ENCODE measurements around the gene CAD.

CAD gene

DNA sequence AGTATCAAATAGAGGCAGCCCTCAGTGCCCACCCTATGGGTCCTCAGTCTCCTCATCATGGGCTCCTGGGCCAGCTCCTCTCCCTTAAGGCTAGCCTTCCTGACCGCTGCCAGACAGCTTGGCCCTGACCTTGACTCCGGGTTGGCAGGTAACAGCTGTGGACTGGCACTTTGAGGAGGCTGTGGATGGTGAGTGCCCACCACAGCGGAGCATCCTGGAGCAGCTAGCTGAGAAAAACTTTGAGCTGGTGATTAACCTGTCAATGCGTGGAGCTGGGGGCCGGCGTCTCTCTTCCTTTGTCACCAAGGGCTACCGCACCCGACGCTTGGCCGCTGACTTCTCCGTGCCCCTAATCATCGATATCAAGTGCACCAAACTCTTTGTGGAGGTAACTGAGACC lies 19.0 kb downstream of the CAD start:
- Histone ChIP-seq H3K4me1 (ENCODE audit: control extremely low read depth in 1 of 4, control insufficient read depth in 4 of 4, insufficient read depth in 4 of 4, low read length in 3 of 4) (no peaks in the 10 kb centered on the region), H3K4me3 (ENCODE audit: control insufficient read depth in 1 of 7, extremely low read depth in 1 of 7, insufficient read depth in 4 of 7, low read depth in 2 of 7, low read length in 6 of 7) (no peak overlapping the region), H3K36me3 (ENCODE audit: control insufficient read depth in 4 of 4, insufficient read depth in 4 of 4, low read length in 3 of 4) (peaks cover 9 to 98% (median 90%) of the 10 kb centered on the region in 4 experiments), H3K9me3 (ENCODE audit: control extremely low read depth in 1 of 5, control insufficient read depth in 4 of 5, insufficient read depth in 2 of 5, low read depth in 1 of 5, low read length in 4 of 5) (no peaks in the 10 kb centered on the region), H3K27me3 (replicated peaks in 2 of 5; ENCODE audit: control insufficient read depth in 4 of 5, insufficient read depth in 5 of 5, low read length in 4 of 5) (no peaks in the 10 kb centered on the region), H3K27ac (ENCODE audit: insufficient read depth in 1 of 2, low read depth in 1 of 2, low read length in 2 of 2, poor library complexity in 1 of 2, severe bottlenecking in 2 of 2) (no peak overlapping the region)
- DNase-seq = no peak
- POLR2A ChIA-PET = interaction anchor here (0.6 kb wide), 1 partner anchor 21 kb away, joined by 3 read pairs; no protein-coding TSS in a partner anchor
- CTCF ChIA-PET = interaction anchor here (0.6 to 2.5 kb wide), 4 partner anchors 13 to 97 kb away, joined by 3 to 7 read pairs (median 4); partner anchors contain the start of gene TRIM54
- 94% methylated on average over 9 of the region's 12 CpGs for WGBS (ENCODE audit: insufficient coverage)

DNA sequence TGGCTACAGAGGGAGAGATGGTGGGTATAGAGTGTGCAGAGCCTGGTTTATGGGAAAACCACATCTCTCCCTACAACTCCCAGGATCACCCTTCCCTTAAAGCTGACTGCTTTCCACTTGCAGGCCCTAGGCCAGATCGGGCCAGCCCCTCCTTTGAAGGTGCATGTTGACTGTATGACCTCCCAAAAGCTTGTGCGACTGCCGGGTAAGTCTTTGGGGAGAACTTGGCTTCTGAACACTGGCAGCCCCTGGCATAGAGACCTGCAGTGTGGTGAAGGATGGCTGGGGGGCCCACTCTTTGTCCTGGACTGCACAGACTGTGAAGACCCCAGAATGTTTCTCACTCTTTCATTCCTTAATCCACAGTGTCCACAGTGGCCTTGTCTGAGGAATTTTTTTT lies 19.5 kb downstream of the CAD start:
- Histone ChIP-seq H3K9me3 (ENCODE audit: control extremely low read depth in 1 of 5, control insufficient read depth in 4 of 5, insufficient read depth in 2 of 5, low read depth in 1 of 5, low read length in 4 of 5) (no peaks in the 10 kb centered on the region), H3K36me3 (ENCODE audit: control insufficient read depth in 4 of 4, insufficient read depth in 4 of 4, low read length in 3 of 4) (peaks cover 7 to 98% (median 91%) of the 10 kb centered on the region in 4 experiments), H3K27ac (ENCODE audit: insufficient read depth in 1 of 2, low read depth in 1 of 2, low read length in 2 of 2, poor library complexity in 1 of 2, severe bottlenecking in 2 of 2) (no peak overlapping the region), H3K4me3 (ENCODE audit: control insufficient read depth in 1 of 7, extremely low read depth in 1 of 7, insufficient read depth in 4 of 7, low read depth in 2 of 7, low read length in 6 of 7) (no peak overlapping the region), H3K27me3 (replicated peaks in 2 of 5; ENCODE audit: control insufficient read depth in 4 of 5, insufficient read depth in 5 of 5, low read length in 4 of 5) (no peaks in the 10 kb centered on the region), H3K4me1 (ENCODE audit: control extremely low read depth in 1 of 4, control insufficient read depth in 4 of 4, insufficient read depth in 4 of 4, low read length in 3 of 4) (no peaks in the 10 kb centered on the region)
- 97% methylated on average over 3 of the region's 3 CpGs for WGBS (ENCODE audit: insufficient coverage)
- ChIA-PET CTCF (interaction anchor here (0.6 to 2.5 kb wide), 4 partner anchors 13 to 97 kb away, joined by 3 to 7 read pairs (median 4); partner anchors contain the start of gene TRIM54), POLR2A (interaction anchor here (0.6 kb wide), 1 partner anchor 21 kb away, joined by 3 read pairs; no protein-coding TSS in a partner anchor)
- no peak for DNase-seq

DNA sequence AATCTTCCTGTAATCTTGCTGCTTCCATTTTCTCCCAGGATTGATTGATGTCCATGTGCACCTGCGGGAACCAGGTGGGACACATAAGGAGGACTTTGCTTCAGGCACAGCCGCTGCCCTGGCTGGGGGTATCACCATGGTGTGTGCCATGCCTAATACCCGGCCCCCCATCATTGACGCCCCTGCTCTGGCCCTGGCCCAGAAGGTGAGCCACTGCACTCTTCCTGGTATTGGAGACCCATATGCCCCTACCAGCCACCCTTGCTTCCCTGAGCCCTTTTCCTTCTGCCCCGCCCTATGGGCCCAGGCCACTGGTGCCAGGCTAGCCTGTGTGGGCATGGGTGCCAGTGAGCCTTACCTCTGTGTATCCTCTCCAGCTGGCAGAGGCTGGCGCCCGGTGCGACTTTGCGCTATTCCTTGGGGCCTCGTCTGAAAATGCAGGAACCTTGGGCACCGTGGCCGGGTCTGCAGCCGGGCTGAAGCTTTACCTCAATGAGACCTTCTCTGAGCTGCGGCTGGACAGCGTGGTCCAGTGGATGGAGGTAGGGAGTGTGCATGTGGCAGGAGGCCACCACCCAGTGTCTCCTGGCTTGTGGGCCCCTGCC lies 20.3 kb downstream of the CAD start:
- WGBS (ENCODE audit: insufficient coverage) = 95% methylated on average over 5 of the region's 15 CpGs
- no peak for DNase-seq
- ChIA-PET POLR2A (no interaction called here), CTCF (interaction anchor here (0.8 to 1.1 kb wide), 2 partner anchors 16 to 68 kb away, joined by 3 read pairs; no protein-coding TSS in a partner anchor)
- H3K4me3 ChIP-seq (ENCODE audit: control insufficient read depth in 1 of 7, extremely low read depth in 1 of 7, insufficient read depth in 4 of 7, low read depth in 2 of 7, low read length in 6 of 7) = no peak overlapping the region
- H3K27me3 ChIP-seq (replicated peaks in 2 of 5; ENCODE audit: control insufficient read depth in 4 of 5, insufficient read depth in 5 of 5, low read length in 4 of 5) = no peaks in the 10 kb centered on the region
- peaks cover 0 to 6% (median 4%) of the 10 kb centered on the region in 4 experiments for H3K4me1 ChIP-seq (ENCODE audit: control extremely low read depth in 1 of 4, control insufficient read depth in 4 of 4, insufficient read depth in 4 of 4, low read length in 3 of 4)
- H3K36me3 ChIP-seq (ENCODE audit: control insufficient read depth in 4 of 4, insufficient read depth in 4 of 4, low read length in 3 of 4) = peaks cover 7 to 98% (median 87%) of the 10 kb centered on the region in 4 experiments
- H3K27ac ChIP-seq (ENCODE audit: insufficient read depth in 1 of 2, low read depth in 1 of 2, low read length in 2 of 2, poor library complexity in 1 of 2, severe bottlenecking in 2 of 2) = no peak overlapping the region
- H3K9me3 ChIP-seq (ENCODE audit: control extremely low read depth in 1 of 5, control insufficient read depth in 4 of 5, insufficient read depth in 2 of 5, low read depth in 1 of 5, low read length in 4 of 5) = no peaks in the 10 kb centered on the region

DNA sequence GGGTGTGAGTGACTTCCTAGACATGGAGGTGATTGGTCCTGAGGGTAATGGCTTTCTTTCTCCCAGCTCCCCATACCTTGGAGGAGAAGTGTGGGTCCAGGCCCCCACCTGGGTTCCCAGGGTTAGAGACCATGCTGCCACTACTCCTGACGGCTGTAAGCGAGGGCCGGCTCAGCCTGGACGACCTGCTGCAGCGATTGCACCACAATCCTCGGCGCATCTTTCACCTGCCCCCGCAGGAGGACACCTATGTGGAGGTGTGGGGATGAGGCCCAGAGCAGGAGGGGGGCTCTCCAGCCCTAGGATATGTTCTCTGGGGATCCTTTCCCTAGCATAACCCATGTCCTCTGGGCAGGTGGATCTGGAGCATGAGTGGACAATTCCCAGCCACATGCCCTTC lies 21.8 kb downstream of the CAD start:
- no peaks in the 10 kb centered on the region for H3K9me3 ChIP-seq (ENCODE audit: control extremely low read depth in 1 of 5, control insufficient read depth in 4 of 5, insufficient read depth in 2 of 5, low read depth in 1 of 5, low read length in 4 of 5)
- DNase-seq = no peak
- no peaks in the 10 kb centered on the region for H3K27me3 ChIP-seq (replicated peaks in 2 of 5; ENCODE audit: control insufficient read depth in 4 of 5, insufficient read depth in 5 of 5, low read length in 4 of 5)
- no peak overlapping the region for H3K27ac ChIP-seq (ENCODE audit: insufficient read depth in 1 of 2, low read depth in 1 of 2, low read length in 2 of 2, poor library complexity in 1 of 2, severe bottlenecking in 2 of 2)
- no peak overlapping the region for H3K4me3 ChIP-seq (ENCODE audit: control insufficient read depth in 1 of 7, extremely low read depth in 1 of 7, insufficient read depth in 4 of 7, low read depth in 2 of 7, low read length in 6 of 7)
- ChIA-PET POLR2A (no interaction called here), CTCF (interaction anchor here (1.2 to 1.7 kb wide), 2 partner anchors 26 to 41 kb away, joined by 4 read pairs; no protein-coding TSS in a partner anchor)
- 100% methylated on average over 2 of the region's 8 CpGs for WGBS (ENCODE audit: insufficient coverage)
- peaks cover 0 to 6% (median 4%) of the 10 kb centered on the region in 4 experiments for H3K4me1 ChIP-seq (ENCODE audit: control extremely low read depth in 1 of 4, control insufficient read depth in 4 of 4, insufficient read depth in 4 of 4, low read length in 3 of 4)
- H3K36me3 ChIP-seq (ENCODE audit: control insufficient read depth in 4 of 4, insufficient read depth in 4 of 4, low read length in 3 of 4) = peaks cover 7 to 98% (median 89%) of the 10 kb centered on the region in 4 experiments

DNA sequence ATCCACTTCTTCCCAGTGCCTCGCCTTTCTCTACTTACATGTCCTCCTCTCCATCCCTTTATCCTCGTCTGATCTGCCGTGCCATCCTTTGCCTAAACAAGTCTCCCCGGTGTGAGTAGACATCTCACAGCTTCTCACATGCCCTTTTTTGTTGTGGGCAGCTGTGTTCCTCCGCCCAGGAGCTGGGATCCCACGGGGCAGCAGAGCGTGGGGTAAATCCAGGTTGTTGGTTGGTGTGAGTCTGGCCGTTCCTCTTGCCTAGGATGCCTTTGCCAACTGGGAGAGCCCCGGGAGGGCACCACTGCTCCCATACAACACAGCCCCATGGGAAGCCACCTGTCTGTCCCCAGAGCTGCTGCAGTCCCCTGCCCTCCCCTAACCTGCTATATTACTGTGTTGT lies 23.2 kb downstream of the CAD start:
- ChIA-PET CTCF (interaction anchor here (2.4 kb wide), 1 partner anchor 9 kb away, joined by 7 read pairs; no protein-coding TSS in a partner anchor), POLR2A (no interaction called here)
- Histone ChIP-seq H3K9me3 (ENCODE audit: control extremely low read depth in 1 of 5, control insufficient read depth in 4 of 5, insufficient read depth in 2 of 5, low read depth in 1 of 5, low read length in 4 of 5) (no peaks in the 10 kb centered on the region), H3K4me1 (ENCODE audit: control extremely low read depth in 1 of 4, control insufficient read depth in 4 of 4, insufficient read depth in 4 of 4, low read length in 3 of 4) (peaks cover 0 to 6% (median 4%) of the 10 kb centered on the region in 4 experiments), H3K27me3 (replicated peaks in 2 of 5; ENCODE audit: control insufficient read depth in 4 of 5, insufficient read depth in 5 of 5, low read length in 4 of 5) (no peaks in the 10 kb centered on the region), H3K36me3 (ENCODE audit: control insufficient read depth in 4 of 4, insufficient read depth in 4 of 4, low read length in 3 of 4) (peaks cover 5 to 92% (median 82%) of the 10 kb centered on the region in 4 experiments), H3K27ac (ENCODE audit: insufficient read depth in 1 of 2, low read depth in 1 of 2, low read length in 2 of 2, poor library complexity in 1 of 2, severe bottlenecking in 2 of 2) (no peak overlapping the region), H3K4me3 (ENCODE audit: control insufficient read depth in 1 of 7, extremely low read depth in 1 of 7, insufficient read depth in 4 of 7, low read depth in 2 of 7, low read length in 6 of 7) (no peak overlapping the region)
- no peak for DNase-seq
- 90% methylated on average over 5 of the region's 9 CpGs for WGBS (ENCODE audit: insufficient coverage)

DNA sequence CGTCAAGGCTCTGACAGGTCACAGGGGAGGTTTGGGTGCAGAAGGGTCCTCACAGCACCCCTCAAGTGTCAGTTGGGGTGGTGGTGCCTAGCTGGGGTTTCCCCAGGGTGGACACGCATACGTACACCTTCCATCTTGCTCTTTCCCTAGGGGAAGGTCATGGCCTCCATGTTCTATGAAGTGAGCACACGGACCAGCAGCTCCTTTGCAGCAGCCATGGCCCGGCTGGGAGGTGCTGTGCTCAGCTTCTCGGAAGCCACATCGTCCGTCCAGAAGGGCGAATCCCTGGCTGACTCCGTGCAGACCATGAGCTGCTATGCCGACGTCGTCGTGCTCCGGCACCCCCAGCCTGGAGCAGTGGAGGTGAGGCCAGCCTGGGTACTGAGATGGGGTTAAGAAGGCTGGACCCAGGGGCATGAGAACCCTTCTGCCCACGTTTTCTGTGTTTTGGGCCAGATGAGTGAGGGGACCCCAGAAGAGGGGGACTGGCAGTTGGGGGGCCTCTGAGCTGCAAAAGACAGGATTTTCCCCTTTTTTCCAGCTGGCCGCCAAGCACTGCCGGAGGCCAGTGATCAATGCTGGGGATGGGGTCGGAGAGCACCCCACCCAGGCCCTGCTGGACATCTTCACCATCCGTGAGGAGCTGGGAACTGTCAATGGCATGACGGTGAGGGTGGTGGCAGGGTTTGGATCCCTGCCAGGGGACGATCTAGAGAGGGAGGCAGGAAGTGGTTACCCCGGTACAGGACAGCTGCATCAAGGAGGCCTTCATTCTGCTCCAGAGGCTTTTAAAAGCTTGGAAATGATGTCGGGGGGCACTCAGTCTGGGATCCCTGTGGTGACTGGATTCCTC lies 24.8 kb downstream of the CAD start:
- Histone ChIP-seq H3K27ac (ENCODE audit: insufficient read depth in 1 of 2, low read depth in 1 of 2, low read length in 2 of 2, poor library complexity in 1 of 2, severe bottlenecking in 2 of 2) (no peak overlapping the region), H3K9me3 (ENCODE audit: control extremely low read depth in 1 of 5, control insufficient read depth in 4 of 5, insufficient read depth in 2 of 5, low read depth in 1 of 5, low read length in 4 of 5) (no peaks in the 10 kb centered on the region), H3K4me1 (ENCODE audit: control extremely low read depth in 1 of 4, control insufficient read depth in 4 of 4, insufficient read depth in 4 of 4, low read length in 3 of 4) (peaks cover 0 to 6% (median 4%) of the 10 kb centered on the region in 4 experiments), H3K4me3 (ENCODE audit: control insufficient read depth in 1 of 7, extremely low read depth in 1 of 7, insufficient read depth in 4 of 7, low read depth in 2 of 7, low read length in 6 of 7) (no peak overlapping the region), H3K36me3 (ENCODE audit: control insufficient read depth in 4 of 4, insufficient read depth in 4 of 4, low read length in 3 of 4) (peaks cover 2 to 77% (median 68%) of the 10 kb centered on the region in 4 experiments), H3K27me3 (replicated peaks in 2 of 5; ENCODE audit: control insufficient read depth in 4 of 5, insufficient read depth in 5 of 5, low read length in 4 of 5) (no peaks in the 10 kb centered on the region)
- CTCF ChIA-PET = interaction anchor here (0.7 to 2.4 kb wide), 10 partner anchors 7 to 379 kb away, joined by 3 to 7 read pairs (median 4); no protein-coding TSS in a partner anchor
- POLR2A ChIA-PET = no interaction called here
- DNase-seq = peak in 2 of 3 donors; percentile 31
- WGBS (ENCODE audit: insufficient coverage) = 81% methylated on average over 24 of the region's 24 CpGs

Data from common myeloid progenitor, CD34-positive (primary cell).